Panc1 (cell line): ENCODE measurements around the gene TRDN.

Experiments
- CTCF ChIP-seq: fragments of 450-650 bp; IDR thresholded peaks from 2 replicates; pipeline ENCODE4 v1.5.1; 2017; ENCODE audit warnings: mild to moderate bottlenecking
- POLR2AphosphoS5 ChIP-seq: IDR thresholded peaks from 2 replicates; pipeline ENCODE4 v1.6.1; 2012; ENCODE audit warnings: mild to moderate bottlenecking, low read depth, low read length, moderate library complexity
- SIN3A ChIP-seq: IDR thresholded peaks from 2 replicates; pipeline ENCODE4 v1.6.1; 2012; ENCODE audit warnings: low read depth, mild to moderate bottlenecking, low read length, moderate library complexity, borderline replicate concordance; ENCODE audit not compliant: insufficient read depth
- TCF7L2 ChIP-seq: IDR thresholded peaks from 2 replicates; pipeline ENCODE4 v1.6.1; 2011; ENCODE audit warnings: mild to moderate bottlenecking, low read depth, low read length, inconsistent platforms
- TF ChIP-seq, protein P1 (sequence below), 2 experiments: IDR thresholded peaks; 2 replicates each; pipeline ENCODE4 v1.6.1; 2011 to 2012; ENCODE audit warnings: low read depth in 2 of 2, control low read depth in 1 of 2, low read length in 1 of 2, mild to moderate bottlenecking in 1 of 2, moderate library complexity in 1 of 2; ENCODE audit not compliant: insufficient read depth in 1 of 2

GRCh38 chr6:123564361-123564760 is 72.4 kb downstream of the TRDN start:
- TF ChIP-seq CTCF (no peak), POLR2AphosphoS5 (no peak), SIN3A (no peak), TCF7L2 (no peak)
- TF ChIP-seq, protein P1, sequence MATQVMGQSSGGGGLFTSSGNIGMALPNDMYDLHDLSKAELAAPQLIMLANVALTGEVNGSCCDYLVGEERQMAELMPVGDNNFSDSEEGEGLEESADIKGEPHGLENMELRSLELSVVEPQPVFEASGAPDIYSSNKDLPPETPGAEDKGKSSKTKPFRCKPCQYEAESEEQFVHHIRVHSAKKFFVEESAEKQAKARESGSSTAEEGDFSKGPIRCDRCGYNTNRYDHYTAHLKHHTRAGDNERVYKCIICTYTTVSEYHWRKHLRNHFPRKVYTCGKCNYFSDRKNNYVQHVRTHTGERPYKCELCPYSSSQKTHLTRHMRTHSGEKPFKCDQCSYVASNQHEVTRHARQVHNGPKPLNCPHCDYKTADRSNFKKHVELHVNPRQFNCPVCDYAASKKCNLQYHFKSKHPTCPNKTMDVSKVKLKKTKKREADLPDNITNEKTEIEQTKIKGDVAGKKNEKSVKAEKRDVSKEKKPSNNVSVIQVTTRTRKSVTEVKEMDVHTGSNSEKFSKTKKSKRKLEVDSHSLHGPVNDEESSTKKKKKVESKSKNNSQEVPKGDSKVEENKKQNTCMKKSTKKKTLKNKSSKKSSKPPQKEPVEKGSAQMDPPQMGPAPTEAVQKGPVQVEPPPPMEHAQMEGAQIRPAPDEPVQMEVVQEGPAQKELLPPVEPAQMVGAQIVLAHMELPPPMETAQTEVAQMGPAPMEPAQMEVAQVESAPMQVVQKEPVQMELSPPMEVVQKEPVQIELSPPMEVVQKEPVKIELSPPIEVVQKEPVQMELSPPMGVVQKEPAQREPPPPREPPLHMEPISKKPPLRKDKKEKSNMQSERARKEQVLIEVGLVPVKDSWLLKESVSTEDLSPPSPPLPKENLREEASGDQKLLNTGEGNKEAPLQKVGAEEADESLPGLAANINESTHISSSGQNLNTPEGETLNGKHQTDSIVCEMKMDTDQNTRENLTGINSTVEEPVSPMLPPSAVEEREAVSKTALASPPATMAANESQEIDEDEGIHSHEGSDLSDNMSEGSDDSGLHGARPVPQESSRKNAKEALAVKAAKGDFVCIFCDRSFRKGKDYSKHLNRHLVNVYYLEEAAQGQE (IDR thresholded peaks at IDR 0.05; ENCODE audit: insufficient read depth in 1 of 2, low read depth in 2 of 2, low read length in 1 of 2), result no peak
